ENCODE results near the gene SCYL2.

DNA sequence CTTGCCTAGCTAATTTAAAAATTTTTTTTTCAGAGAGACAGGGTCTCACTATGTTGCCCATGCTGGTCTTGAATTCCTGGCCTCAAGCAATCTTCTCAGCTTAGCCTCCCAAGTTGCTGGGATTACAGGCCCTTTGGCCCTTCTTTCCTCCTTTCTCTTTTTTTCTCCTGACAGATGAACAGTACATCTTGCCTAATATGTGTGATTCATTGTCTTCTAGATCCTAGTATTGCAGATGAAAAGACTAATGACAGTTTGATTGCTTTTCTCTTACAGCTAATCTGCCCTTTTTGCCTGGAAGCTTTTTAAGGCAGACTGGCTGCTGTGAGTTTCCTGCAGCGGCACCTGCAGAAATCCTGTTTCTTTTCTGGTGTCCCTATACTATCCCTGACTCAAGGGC, 12.1 kb upstream of the SCYL2 start:
- TF ChIP-seq POLR2A (IDR thresholded peaks at IDR 0.05; ENCODE audit: low read depth, low read length) (no peak), POLR2AphosphoS5 (IDR thresholded peaks at IDR 0.05; ENCODE audit: low read depth, low read length) (no peak), TAF1 (IDR thresholded peaks at IDR 0.05; ENCODE audit: borderline replicate concordance, low read depth, low read length) (no peak)
